H7 (cell line): ENCODE results near the gene KIAA0513. TPM values are rescaled to one million over a fixed set of nuclear protein-coding genes. Genes with fewer than 3 reads are reported as not detected.

Source experiments
- DNase-seq: peaks from one replicate; pipeline ENCODE4 v3.0.0; 2012
- H3K27me3 ChIP-seq: 2 replicates; pipeline ENCODE4 v1.6.0; 2011; ENCODE audit warnings: mild to moderate bottlenecking, low read length; ENCODE audit not compliant: control insufficient read depth, insufficient read depth
- H3K36me3 ChIP-seq: replicated peaks from 2 replicates; pipeline ENCODE4 v1.5.1; 2011; ENCODE audit warnings: low read length; ENCODE audit not compliant: control insufficient read depth, insufficient read depth
- H3K4me3 ChIP-seq: 2 replicates; pipeline ENCODE4 v1.5.1; 2011; ENCODE audit warnings: low read depth, mild to moderate bottlenecking, control low read depth, low read length, moderate library complexity; ENCODE audit not compliant: insufficient read depth
- total RNA-seq: library from RNA; depleted of rRNA; stranded (reverse); fragments of >200 nt; shearing (Covaris generic); gene quantifications from 2 replicates; pipeline ENCODE4 v1.2.3, GENCODE V29; 2014

Gene KIAA0513
- total RNA-seq, 1 experiment from 2014 or later = 5.1 TPM

GRCh38 chr16:85100265-85100664, 72.7 kb downstream of the KIAA0513 start:
- Histone ChIP-seq H3K27me3 (no peaks in the 10 kb centered on the region), H3K36me3 (no peaks in the 10 kb centered on the region), H3K4me3 (no peak overlapping the region)
- DNase-seq = no peak

DNA sequence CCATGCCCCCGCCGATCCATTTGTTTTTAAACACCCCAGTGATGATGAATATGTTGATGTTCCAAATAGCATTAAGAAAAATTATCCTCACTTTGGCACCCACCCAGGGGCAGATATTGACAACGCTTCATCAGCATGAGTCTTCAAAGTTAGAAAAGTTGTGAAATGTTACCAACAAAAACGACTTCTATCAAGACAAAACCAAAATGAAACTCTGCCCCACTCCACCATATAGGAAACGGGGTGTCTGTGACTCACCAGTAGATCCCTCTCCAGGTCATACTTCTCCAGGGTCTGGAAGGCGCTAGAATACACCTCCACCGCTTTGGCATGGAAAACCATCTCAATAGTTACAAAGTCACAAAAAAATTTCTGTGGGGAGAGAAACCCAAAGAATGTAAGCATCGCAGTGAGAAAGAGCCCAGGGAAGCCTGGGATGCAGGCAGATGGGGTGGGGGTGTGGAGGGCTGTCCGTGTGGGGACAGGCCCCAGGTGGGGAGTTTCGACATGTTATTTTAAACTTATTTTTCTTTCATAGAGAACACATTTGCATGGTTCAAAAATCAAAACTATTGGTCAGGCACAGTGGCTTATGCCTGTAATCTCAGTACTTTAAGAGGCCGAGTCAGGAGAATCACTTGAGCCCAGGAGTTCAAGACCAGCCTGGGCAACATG, 74.5 kb downstream of the KIAA0513 start:
- Histone ChIP-seq H3K36me3 (no peaks in the 10 kb centered on the region), H3K27me3 (no peaks in the 10 kb centered on the region), H3K4me3 (no peak overlapping the region)
- DNase-seq = no peak

- Histone ChIP-seq H3K4me3 (no peak overlapping the region), H3K36me3 (no peaks in the 10 kb centered on the region), H3K27me3 (no peaks in the 10 kb centered on the region)
- no peak for DNase-seq
These were observed 75.8 kb downstream of the KIAA0513 start for GRCh38 chr16:85103114-85104079.

DNA sequence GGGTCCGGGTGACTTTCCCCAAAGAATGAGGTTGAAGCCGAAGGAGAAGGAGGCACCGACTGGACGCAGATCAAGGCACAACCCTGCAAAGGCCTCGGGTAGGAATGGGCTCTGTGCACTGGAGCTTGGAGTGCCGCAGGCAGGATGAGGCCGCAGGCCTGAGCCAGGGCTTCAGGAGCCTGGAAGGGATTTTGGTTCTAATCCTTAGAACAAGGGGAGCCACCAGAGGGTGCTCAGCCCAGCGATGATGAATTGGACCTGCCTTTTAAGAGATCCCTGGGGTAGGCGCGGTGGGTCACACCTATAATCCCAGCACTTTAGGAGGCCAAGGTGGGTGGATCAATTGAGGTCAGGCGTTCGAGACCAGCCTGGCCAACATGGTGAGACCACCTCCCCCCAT, 76.6 kb downstream of the KIAA0513 start:
- no peak overlapping the region for H3K4me3 ChIP-seq
- no peaks in the 10 kb centered on the region for H3K27me3 ChIP-seq
- peak; percentile 78 for DNase-seq
- H3K36me3 ChIP-seq = no peaks in the 10 kb centered on the region

- H3K4me3 ChIP-seq = no peak overlapping the region
- no peak for DNase-seq
- H3K36me3 ChIP-seq = no peaks in the 10 kb centered on the region
- no peaks in the 10 kb centered on the region for H3K27me3 ChIP-seq
These were observed 77.3 kb downstream of the KIAA0513 start for GRCh38 chr16:85104821-85105391.

GRCh38 chr16:85105475-85105874, 77.9 kb downstream of the KIAA0513 start:
- no peaks in the 10 kb centered on the region for H3K36me3 ChIP-seq
- no peak overlapping the region for H3K4me3 ChIP-seq
- H3K27me3 ChIP-seq = no peaks in the 10 kb centered on the region
- no peak for DNase-seq

DNA sequence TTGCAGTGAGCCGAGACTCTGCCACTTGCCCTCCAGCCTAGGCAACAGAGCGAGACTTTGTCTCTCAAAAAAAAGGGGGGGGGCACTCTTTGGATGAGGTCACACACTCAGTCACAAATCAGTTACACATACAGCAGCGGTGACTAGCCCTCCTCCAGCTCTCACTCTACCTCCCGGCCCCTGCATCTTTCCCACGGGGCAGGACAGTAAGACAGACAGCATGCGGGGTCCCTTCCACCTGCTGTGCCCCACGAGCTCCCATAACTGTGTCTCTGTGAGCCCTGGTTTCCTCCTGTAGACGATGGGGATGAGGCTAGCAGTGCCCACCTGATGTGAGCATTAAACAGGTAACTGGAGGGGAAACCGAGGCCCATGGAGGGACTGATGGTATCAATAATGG, 79.5 kb downstream of the KIAA0513 start:
- Histone ChIP-seq H3K27me3 (no peaks in the 10 kb centered on the region), H3K36me3 (no peaks in the 10 kb centered on the region), H3K4me3 (no peak overlapping the region)
- no peak for DNase-seq

- Histone ChIP-seq H3K36me3 (no peaks in the 10 kb centered on the region), H3K4me3 (no peak overlapping the region), H3K27me3 (no peaks in the 10 kb centered on the region)
- DNase-seq = no peak
These were observed 79.9 kb downstream of the KIAA0513 start for GRCh38 chr16:85107532-85107931.

- DNase-seq = no peak
- H3K36me3 ChIP-seq = no peaks in the 10 kb centered on the region
- no peak overlapping the region for H3K4me3 ChIP-seq
- no peaks in the 10 kb centered on the region for H3K27me3 ChIP-seq
These were observed 82.5 kb downstream of the KIAA0513 start for GRCh38 chr16:85110105-85110504.

- DNase-seq = no peak
- Histone ChIP-seq H3K36me3 (no peaks in the 10 kb centered on the region), H3K4me3 (no peak overlapping the region)
These were observed 83.6 kb downstream of the KIAA0513 start for GRCh38 chr16:85111184-85111583.

GRCh38 chr16:85112364-85112763, 84.8 kb downstream of the KIAA0513 start, which contains the start of gene CIBAR2:
CIBAR2 (minus strand) TSS chr16:85112472; CDS start chr16:85112352, 120 bp downstream.
- Histone ChIP-seq H3K27me3 (no peaks in the 10 kb centered on the region), H3K36me3 (no peaks in the 10 kb centered on the region), H3K4me3 (no peak within 1 kb of the TSS)
- peak; percentile 91 for DNase-seq

More at GRCh38 chr16:85111184-85111583, 83.6 kb downstream of the KIAA0513 start:
- no peaks in the 10 kb centered on the region for H3K27me3 ChIP-seq

DNA sequence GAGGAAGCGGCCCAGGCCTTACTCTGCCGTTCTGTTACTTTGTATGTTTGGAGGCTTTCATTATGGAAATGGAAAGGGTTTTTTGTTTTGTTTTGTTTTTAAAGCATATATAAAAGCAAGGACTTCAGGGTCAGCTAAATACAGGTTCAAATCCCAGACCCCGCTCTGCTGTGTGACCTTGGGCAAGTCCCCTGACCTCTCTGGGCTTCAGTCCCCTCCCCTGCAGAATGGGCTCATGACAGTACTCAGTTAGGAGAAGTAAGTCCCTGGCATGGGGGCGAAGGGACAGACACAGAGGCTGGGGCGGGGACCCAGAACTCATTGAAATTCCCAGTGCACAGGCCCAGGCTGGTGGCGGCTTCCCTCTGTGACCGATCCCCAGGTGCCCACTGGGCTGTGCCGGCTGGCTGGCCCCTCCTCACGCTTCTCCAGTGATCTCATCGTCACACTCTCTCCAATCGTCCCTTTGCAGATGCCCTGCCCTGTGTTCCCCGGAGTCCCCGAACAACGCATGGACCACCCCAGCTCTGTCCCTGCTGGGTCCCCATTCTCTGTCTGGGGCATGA, 85.7 kb downstream of the KIAA0513 start:
- no peak for DNase-seq
- Histone ChIP-seq H3K36me3 (no peaks in the 10 kb centered on the region), H3K27me3 (no peaks in the 10 kb centered on the region), H3K4me3 (no peak overlapping the region)

- no peak for DNase-seq
- no peaks in the 10 kb centered on the region for H3K36me3 ChIP-seq
- no peaks in the 10 kb centered on the region for H3K27me3 ChIP-seq
- no peak overlapping the region for H3K4me3 ChIP-seq
These were observed 86.3 kb downstream of the KIAA0513 start for GRCh38 chr16:85113913-85114312.

GRCh38 chr16:85114909-85115567, 87.4 kb downstream of the KIAA0513 start:
- peak; percentile 96 for DNase-seq
- no peaks in the 10 kb centered on the region for H3K36me3 ChIP-seq
- H3K27me3 ChIP-seq = no peaks in the 10 kb centered on the region
- no peak overlapping the region for H3K4me3 ChIP-seq
